Iris pigment epithelial cell (primary cell): ENCODE results near the gene WNK3.
A peak's percentile ranks its signal among the peaks of the same experiment; 100 is the strongest.
"Not testable (repeated sequence)": the region's sequence is repeated elsewhere in the genome, so short reads cannot be mapped to it uniquely, and the experiment has no call there.

Experiments used
- DNase-seq: peaks from one replicate; pipeline ENCODE4 v3.0.0-alpha.2; 2011; ENCODE audit warnings: low read depth

Gene WNK3

DNA sequence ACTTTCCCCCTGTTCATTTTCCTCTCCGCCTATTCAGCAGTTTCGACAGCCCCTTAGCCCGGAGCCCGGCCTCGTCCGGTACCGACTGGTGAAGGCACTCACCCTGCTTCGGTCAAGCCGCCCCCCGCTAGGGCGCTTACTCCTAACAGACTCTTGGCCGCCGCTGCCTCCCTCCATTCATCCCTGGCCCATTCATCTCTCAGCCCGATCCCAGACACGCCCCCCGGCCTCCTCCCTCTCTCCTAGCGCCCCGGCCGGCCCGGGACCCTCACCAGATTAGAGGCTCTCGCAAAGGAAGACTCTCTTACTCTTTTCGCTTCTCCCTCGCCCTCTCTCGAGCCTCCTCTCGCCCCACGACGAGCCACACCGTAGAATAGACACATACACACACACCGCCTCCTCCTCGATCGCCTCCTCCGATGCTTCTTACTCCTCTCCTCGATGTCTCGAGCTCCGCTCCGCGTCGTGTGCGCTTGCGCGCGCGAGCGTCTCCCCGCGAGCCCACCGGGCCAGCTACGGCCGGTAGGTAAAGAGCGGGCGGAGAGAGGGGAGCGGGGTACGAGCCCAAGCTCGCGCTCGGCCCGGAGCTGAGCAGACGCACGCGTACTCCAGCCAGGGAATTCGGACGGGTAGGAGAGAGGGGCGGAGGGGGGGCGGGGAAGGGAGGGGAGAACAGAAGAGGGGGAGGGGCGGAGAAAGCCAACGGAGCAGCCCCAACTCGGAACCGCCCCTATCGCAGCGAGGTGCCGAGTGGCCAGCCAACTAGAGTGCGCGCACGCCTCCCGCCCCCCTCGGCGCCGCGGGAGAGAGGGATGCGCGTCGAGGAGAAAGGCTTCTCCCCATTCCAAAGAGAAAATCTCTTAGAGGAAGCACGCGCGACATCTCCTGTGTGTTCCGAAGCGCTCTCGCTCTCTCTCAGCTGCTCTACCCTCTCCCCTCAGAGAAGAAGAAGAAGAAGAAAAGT lies at the start of gene WNK3:
Gene WNK3 (minus strand): TSS at position 633 of the 964 bp plus-strand sequence.
- DNase-seq: peak; percentile 72

DNA sequence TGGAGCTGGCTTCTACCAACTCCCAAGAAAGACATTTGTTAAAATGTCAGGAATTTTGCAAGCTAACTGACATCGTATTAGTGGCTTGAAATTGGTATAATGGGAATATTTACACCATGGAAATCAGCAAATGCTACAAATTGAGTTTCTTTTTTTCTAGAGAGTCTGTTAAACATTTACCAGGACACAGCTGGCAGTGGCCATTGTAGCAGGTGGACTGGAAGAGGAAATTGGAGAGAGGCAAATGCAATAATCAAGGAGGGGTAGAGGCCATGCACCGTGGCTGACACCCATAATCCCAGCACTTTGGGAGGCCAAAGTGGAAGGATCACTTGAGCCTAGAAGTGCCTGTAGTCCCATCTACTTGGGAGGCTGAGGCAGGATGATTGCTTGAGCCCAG lies 49.4 kb upstream of the WNK3 start:
- DNase-seq: no peak

DNA sequence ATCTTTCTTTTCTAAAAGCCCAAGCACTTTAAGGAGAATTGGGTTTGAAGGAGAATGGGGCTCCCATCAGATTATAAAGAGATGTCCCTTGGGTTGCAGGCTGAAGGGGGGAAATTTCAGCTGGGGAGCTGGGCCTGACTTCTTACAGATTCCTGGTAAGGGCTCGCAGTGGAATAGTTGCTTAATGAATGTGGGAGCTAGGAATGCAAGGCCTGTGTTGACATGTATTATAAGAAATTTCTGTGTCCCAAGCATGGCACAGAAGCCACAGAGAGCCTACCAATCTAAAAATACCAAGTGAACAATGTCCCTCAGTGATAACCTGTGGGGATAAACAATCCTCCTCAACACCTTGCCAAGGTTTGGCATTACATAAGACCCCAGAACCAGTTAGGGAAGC lies 39.3 kb upstream of the WNK3 start:
- DNase-seq: peak; percentile 8

DNA sequence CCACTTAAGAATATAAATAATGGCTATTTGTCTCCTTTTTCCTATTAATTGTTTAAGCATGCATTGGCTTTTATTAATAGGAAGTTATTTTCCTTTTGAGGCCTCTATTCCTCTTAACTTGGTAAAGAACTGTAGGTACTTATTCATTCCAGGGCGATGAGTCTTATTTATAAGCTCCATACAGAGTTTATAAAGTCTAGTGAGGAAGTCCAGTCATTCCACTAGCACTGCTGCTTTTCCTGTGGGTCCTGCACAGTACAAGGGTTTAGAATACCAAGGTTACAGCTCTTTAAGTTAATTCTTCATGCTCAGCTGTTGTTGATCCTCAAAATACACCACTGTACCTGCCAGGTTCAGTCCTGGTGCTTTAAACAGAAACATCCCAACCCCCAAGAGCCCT lies 28.5 kb upstream of the WNK3 start:
- DNase-seq: peak; percentile 49

DNA sequence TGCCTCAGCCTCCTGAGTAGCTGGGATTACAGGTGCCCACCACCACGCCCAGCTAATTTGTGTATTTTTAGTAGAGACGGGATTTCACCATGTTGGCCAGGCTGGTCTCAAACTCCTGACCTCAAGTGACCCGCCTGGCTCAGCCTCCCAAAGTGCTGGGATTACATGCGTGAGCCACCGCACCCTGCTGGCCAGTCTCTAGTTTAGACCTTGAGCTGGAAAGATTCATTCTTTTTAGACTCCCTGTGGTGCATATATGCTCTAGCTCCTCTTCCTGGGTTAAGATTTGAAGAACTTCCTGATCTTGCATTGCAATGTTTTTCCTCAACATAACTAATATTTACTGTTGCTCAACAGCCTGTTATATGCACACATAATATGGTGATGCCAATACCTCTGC lies 26.8 kb upstream of the WNK3 start:
- not testable (repeated sequence) for DNase-seq

DNA sequence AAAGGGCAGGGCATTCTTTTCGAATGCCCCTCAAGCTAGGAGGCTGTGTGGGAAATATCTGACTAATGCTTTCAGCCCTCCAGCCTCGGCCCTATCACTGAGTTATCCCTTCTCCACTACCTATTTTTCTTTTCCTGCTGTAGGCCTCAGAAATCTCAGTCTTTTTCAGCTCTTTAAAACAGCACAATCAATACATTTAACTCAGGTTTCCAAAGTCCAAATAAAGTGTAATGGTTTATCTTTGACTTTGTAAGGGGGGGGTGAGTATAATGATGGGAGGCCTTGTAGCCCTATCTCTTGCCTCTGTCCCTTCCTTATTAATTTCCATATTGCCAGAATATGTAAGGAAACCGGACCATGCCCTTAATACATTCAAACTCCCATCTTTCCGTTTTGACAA lies 1.6 kb upstream of the WNK3 start:
- DNase-seq: no peak

DNA sequence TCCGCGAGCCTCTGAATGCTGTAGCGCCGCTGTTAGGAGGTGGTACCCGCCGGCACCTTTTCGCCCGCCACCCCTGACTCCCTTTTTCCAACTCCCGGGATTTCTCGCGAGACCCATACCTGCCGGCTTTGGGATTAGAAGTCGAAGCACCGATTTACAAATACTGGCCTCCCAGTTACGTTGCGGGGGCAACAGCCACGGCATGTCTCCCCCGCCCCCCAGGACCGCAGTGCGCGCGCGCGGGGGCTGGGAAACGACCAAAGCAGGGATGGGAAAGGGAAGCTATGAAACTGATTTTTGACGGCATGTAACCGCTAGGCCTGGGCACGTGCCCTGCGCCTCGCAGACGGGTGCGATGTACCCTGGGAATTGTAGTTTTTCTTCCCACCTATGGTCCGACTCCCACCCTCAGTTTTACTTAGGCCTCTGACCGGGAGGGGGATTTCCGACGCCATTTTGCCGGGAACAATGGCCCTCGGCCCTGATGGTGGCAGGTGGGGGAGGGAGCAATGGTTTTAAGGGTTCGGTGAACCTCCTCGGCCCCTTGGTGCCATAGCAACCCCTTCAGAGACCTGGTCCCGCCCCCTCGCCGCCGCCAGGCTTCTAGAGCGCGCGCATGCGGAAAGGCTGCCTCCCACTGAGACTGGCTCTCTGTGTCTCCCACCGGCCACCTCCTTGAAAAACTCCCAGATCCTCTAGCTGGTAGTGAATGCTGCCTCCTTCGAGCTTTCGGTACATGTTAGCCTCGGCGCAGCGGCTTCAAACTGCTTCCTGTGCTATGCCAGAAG lies 772 bp upstream of the WNK3 start:
- peak; percentile 59 for DNase-seq

DNA sequence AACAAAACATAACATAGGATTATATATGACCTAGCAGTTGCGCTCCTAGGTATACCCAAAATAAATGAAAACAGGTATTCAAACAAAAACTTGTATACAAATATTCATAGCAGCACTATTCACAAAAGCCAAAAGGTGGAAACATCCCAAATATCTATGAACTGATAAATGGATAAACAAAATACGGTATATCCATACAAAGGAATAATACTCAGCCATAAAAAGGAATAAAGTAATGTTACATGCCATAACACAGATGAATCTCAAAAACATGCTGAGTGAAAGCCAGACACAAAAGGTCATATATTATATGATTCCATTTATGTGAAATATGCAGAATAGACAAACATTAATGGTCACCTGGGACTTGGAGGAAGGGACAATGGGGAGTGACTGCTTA lies 5.2 kb downstream of the WNK3 start:
- DNase-seq: no peak

DNA sequence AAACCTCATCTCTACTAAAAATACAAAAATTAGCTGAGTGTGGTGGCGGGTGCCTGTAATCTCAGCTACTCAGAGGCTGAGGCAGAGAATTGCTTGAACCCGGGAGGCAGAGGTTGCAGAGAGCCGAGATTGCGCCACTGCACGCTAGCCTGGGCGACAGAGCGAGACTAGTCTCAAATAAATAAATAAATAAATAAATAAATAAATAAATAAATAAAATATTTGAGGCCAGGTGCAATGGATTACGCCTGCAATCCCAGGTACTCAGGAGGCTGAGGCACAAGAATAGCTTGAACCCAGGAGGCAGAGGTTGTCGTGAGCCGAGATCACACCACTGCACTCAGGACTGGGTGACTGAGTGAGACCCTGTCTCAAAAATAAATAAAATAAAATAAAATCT lies 20.5 kb downstream of the WNK3 start:
- not testable (repeated sequence) for DNase-seq

DNA sequence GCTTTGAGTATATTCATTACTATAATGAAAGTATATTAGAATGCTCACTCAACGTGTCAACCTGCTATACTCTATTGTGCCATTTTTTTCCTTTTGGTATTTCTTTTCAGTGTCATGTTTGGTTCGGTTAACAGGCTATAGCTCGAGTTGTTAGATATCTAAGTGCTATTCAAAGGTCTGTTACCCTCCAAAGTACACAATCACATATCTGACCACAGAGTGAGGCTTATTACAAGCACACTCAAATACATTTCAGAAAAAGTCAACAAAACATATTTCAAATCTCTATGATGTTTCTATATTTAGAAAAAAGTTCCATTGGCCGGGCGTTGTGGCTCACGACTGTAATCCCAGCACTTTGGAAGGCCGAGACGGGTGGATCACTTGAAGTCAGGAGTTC lies 32.8 kb downstream of the WNK3 start:
- DNase-seq: no peak

DNA sequence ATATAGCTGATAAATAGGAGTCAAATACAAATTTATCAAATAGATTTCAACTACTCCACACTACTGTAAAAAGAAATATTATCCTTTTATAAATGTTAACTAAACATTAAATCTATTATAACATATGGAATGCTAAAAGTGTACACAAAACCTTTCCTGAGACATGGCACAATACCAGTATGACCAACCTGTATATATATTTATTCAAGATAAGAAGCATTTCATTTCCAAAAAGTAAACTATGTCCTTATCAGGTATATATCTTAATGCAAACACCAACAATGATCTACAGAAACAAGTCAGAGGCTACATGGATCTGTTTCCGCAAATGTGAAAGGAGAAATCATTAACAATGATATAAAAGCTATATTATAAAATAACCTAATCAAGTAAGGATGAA lies 37.8 kb downstream of the WNK3 start:
- DNase-seq: no peak

DNA sequence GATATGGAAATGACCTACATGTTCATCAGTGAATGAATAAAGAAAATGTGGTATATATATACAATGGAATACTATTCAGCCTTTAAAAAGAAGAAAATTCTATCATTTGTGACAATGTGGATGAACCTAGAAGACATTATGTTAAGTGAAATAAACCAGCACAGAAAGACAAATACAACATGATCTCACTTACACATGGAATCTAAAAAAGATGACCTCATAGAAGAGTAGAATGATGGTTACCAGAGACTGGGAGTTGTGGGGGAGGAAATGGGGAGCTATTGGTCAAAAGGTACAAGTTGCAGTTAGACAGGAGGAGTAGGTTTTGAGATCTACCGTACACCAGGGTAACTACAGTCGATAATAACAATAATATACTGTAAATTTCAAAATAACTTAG lies 51.5 kb downstream of the WNK3 start:
- no peak for DNase-seq

DNA sequence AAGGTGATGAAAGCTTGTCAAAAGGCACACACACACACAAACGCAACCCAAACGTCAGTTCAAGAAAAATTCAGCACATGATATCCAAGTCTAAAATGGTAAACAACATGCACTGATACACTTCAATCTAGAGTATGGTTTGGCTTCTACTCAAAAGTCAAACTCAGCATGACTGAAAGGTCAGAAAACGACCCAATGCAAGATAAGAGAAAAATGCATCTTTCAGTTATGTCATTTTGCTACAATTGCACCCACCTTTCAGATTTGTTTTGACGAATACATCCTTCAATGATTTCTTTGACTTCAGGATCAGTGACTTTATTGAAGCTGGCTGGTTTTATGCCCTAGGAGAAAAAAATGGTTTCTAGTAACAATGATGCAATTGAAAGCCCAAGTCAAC lies 56.3 kb downstream of the WNK3 start:
- no peak for DNase-seq

DNA sequence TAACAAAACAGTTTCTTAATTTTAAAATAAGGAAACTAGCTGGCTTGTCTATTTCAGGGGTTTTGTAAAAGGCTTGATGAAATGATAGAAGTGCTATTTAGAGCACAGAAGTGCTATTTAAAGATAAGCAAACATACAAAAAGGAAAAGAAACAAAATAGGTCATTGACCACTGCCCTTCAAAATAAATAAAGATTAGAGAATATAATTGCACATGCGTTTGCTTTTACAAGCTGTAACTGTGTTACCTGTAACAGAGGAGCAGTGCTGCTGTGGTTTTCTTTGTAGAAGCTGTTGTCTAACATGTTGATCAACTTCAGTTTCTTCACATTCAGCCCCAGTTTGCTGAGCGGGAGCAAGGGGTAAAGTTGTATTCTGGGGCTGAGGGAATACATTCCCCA lies 63.5 kb downstream of the WNK3 start:
- no peak for DNase-seq

DNA sequence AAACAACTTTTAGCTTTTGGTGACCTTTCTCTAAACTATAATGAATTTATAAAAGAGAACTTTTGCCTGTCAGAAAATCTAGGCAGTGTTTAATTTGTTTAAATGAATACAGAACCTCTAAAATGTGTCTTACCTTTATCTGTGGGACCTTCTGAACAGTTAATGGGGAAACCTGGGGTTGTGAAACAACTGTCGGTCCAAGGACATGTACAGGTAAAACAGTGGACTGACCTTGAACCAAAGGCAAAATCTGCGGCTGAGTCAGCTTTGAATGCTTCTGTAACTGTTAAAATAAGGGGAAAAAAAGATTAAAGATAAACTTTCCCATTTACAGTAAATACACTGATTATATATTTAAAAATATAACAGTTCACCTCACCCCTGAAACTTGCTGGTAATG lies 65.1 kb downstream of the WNK3 start:
- no peak for DNase-seq

DNA sequence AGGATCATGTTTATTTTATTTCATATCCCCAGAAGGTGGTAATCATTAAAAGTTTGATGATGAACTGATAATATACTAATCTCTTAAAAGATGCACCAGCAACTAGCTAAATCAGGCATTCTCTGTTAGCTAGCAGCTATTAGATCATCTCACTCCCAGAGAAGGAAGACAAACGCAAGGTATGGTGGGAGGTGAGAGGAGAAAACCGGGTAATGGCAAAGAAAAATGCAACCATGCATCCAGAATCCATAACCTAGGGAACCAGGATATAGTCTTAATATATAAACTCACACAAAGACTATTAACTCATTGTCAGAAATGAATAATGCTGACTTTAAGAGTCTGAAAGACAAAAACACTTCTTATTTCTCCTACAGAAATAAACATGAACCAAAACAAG lies 66.1 kb downstream of the WNK3 start:
- DNase-seq: no peak

DNA sequence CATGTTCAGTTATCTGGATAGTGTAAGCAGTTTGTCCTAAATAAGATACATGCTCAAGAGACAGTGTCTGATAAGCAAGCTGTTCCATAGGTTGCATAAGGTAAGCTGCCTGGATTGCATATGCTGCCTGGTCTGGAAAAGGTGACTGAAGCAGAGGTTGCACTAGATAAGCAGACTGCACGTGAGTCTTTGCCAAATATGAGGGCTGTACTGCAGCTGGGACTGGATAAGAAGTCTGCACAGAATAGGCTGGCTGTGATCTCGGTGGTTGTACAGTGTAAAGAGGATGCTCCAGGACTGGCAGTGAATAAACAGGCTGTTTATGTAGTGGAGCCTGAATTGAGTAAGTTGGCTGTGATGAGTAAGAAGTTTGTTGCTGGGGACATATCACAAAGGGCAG lies 68.9 kb downstream of the WNK3 start:
- DNase-seq: no peak

DNA sequence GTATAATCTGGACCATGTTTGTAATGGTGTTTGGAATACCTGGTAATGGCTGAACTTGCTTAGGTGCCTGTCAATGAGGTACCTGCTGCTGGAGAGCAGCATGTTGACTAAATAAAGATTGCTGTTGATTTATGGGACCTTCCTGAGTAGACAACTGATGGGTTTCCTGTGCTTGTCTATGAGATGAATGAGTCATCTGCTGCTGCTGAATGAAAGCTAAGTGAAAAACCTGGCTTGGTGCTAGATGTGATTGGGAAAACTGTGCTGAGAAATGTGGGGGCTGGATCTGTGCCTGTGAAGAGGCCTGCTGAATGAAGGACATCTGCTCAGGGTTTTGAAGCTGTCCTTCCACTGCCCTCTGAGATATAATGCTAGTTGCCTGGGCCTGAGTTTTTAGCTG lies 69.6 kb downstream of the WNK3 start:
- peak; percentile 34 for DNase-seq

DNA sequence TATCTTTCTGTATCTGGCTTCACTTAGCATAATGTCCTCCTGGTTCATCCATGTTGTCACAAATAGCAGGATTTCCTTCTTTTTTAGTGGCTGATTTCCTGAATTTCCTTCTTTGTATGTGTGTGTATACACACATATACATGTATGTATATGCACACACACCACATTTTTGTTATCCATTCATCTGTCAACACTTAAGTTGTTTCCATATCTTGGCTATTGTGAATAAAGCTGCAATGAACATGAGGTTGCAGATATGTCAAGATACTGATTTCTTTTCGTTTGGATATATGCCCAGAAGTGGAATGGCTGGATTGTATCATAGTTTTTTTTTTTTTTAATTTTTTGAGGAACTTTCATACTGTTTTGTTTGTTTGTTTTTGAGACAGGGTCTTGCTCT lies 76.2 kb downstream of the WNK3 start:
- DNase-seq: no peak

DNA sequence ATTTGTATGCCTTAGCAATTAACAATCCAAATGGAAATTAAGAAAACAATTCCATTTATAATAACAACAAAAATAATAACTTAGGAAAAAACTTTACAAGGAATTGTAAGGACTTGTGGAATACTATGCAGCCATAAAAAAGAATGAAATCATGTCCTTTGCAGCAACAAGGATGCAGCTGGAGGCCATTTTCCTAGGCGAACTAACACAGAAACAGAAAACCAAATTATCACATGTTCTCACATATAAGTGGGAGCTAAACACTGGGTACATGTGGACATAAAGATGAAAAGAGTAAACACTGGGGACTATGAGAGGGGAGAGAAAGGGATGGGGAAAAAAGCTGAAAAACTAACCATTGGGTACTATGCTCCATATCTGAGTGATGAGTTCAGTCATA lies 77.4 kb downstream of the WNK3 start:
- DNase-seq: no peak

DNA sequence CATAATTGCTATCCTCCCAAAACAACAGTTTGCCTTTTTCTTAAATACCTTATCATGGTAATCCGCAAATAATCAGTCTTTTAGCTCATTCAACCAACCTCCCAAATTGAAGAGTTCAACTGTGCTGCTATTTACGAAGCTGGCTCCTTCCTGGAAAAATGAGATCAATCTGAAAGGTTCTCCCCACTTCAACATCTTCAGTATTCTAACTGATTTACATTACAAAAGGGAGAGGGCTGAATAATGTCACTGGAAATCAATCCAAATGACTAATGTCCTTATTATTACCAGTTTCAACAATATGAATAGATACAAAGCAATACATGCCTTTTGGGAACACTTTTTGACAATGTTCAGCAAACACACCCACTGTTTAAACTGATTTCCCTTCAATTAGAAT lies 86.2 kb downstream of the WNK3 start:
- no peak for DNase-seq

DNA sequence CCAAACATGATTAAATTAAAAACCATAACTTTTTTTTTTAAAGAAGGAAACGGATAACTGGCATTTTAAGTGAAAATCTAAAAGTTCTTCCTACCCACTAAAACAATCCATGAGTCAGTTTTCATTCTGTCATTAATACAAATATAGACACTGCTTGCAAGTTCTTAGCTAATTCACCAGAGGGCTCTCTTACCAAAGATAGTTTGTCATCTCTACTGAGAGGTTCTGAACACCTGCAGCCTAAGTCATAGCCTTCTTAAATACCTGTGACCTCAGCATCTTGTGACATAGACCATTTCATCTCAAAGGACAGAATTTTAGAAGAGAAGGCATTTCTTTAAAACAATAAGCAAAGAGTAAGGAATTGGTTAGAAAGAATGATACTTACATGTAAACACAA lies 109.5 kb downstream of the WNK3 start:
- peak; percentile 41 for DNase-seq

DNA sequence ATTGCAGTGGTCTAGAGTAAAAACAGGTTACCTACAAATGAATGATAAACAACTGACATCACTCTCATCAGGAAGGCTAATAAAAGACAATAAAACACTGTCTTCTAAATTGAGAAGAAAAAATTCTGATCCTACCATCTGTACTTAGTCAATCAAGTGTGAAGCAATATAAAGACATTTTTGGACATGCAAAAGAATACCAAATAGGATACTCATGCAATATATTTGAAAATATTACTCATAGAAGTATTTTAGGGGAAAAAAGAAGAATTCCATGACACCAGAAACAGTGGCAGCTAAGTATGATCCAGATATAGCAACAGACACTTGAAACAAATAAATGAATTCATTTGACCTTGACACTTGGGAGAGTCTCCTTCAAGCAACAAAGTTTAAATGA lies 111.0 kb downstream of the WNK3 start:
- no peak for DNase-seq
